ENCODE data around the gene LAPTM5.

DNA sequence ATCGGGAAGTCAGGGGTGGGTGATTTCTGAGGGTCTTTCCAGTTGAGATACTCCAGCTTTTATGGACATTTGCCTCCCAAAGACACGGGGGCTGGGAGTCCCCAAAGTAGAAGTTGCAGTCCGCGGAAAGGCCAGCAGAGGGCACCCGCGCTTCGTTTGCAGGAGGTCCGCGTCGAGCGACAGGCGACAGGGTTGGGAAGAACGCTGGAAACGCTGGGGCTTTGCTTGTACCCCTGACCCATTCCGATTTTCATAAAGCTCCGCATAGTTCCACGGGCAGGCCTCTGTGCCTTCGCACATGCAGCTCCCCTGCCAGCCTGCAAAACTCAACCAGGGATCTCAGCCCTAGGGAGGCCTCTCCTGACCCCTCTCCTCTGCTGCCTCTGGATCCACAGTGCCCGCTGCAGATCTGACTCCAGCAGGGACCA lies 44.2 kb upstream of the LAPTM5 start:
- TF ChIP-seq, protein P1, sequence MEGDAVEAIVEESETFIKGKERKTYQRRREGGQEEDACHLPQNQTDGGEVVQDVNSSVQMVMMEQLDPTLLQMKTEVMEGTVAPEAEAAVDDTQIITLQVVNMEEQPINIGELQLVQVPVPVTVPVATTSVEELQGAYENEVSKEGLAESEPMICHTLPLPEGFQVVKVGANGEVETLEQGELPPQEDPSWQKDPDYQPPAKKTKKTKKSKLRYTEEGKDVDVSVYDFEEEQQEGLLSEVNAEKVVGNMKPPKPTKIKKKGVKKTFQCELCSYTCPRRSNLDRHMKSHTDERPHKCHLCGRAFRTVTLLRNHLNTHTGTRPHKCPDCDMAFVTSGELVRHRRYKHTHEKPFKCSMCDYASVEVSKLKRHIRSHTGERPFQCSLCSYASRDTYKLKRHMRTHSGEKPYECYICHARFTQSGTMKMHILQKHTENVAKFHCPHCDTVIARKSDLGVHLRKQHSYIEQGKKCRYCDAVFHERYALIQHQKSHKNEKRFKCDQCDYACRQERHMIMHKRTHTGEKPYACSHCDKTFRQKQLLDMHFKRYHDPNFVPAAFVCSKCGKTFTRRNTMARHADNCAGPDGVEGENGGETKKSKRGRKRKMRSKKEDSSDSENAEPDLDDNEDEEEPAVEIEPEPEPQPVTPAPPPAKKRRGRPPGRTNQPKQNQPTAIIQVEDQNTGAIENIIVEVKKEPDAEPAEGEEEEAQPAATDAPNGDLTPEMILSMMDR (conservative IDR thresholded peaks at IDR 0.05 in 1 of 2, IDR thresholded peaks at IDR 0.05 in 1 of 2; ENCODE audit: extremely low read depth in 1 of 2, insufficient read depth in 1 of 2, low read depth in 1 of 2, low read length in 2 of 2), result peak; percentile 77 to 99
- TF ChIP-seq EZH2 (IDR thresholded peaks at IDR 0.05; ENCODE audit: borderline replicate concordance, low read length), result no peak
